Left renal pelvis (tissue), 4 donors: ENCODE results near the gene GNG14. TPM values are rescaled to one million over a fixed set of nuclear protein-coding genes. Genes with fewer than 3 reads are reported as not detected.
"Not testable (repeated sequence)": the region's sequence is repeated elsewhere in the genome, so short reads cannot be mapped to it uniquely, and the experiment has no call there.

Experiments
- DNase-seq, 4 donors: peaks; one replicate each; pipeline ENCODE4 v3.0.0-alpha.2; 2013; ENCODE audit warnings: low read depth in 4 of 4, low spot score in 3 of 4
- polyA plus RNA-seq, 4 donors: library from polyadenylated mRNA; unstranded; fragments of 120-200 nt; gene quantifications; one replicate each; pipeline ENCODE4 v1.2.1, GENCODE V29; 2013; ENCODE audit not compliant: insufficient read length in 4 of 4

The GNG14 gene
- under 1 TPM in 1 of 4 donors, not detected in 3; 0.63 TPM for polyA plus RNA-seq

- DNase-seq, result no peak
Observed at GRCh38 chr19:12687496-12688196, at the start of gene GNG14. TSS of gene GNG14 (plus strand) at chr19:12687998. CDS start at chr19:12688049, 51 bp downstream.

GRCh38 chr19:12638611-12639182 is 49.1 kb upstream of the GNG14 start:
- DNase-seq, result no peak

- peak; percentile 36 to 62 (median 42) for DNase-seq
Observed at GRCh38 chr19:12639901-12640613, 47.7 kb upstream of the GNG14 start.

GRCh38 chr19:12641456-12641855 is 46.3 kb upstream of the GNG14 start:
- DNase-seq, result no peak

GRCh38 chr19:12642506-12642905 is 45.3 kb upstream of the GNG14 start:
- DNase-seq, result no peak

GRCh38 chr19:12643716-12644115 is 44.1 kb upstream of the GNG14 start:
- DNase-seq, result not testable (repeated sequence)

- no peak for DNase-seq
Observed at GRCh38 chr19:12646551-12646950, 41.2 kb upstream of the GNG14 start.

GRCh38 chr19:12647047-12647446 is 40.8 kb upstream of the GNG14 start:
- DNase-seq, result no peak

GRCh38 chr19:12647490-12648071 is 40.2 kb upstream of the GNG14 start:
- DNase-seq, result no peak

GRCh38 chr19:12648088-12648487 is 39.7 kb upstream of the GNG14 start:
- DNase-seq, result no peak

GRCh38 chr19:12649941-12650340 is 37.9 kb upstream of the GNG14 start:
- DNase-seq, result no peak

GRCh38 chr19:12652219-12652618 is 35.6 kb upstream of the GNG14 start:
- DNase-seq, result no peak

GRCh38 chr19:12655546-12655945 is 32.3 kb upstream of the GNG14 start:
- DNase-seq, result no peak

GRCh38 chr19:12656899-12657571 is 30.8 kb upstream of the GNG14 start:
- no peak for DNase-seq

GRCh38 chr19:12657966-12658365 is 29.8 kb upstream of the GNG14 start:
- no peak for DNase-seq

- DNase-seq, result no peak
Observed at GRCh38 chr19:12660980-12661379, 26.8 kb upstream of the GNG14 start.

- DNase-seq, result no peak
Observed at GRCh38 chr19:12664406-12665280, 23.2 kb upstream of the GNG14 start.

GRCh38 chr19:12665281-12665573 is 22.6 kb upstream of the GNG14 start:
- DNase-seq, result no peak

GRCh38 chr19:12665671-12666264 is 22.0 kb upstream of the GNG14 start:
- no peak for DNase-seq
